Smooth muscle cell (in vitro differentiated cells): ENCODE data around the gene PGAM4. TPM values are rescaled to one million over a fixed set of nuclear protein-coding genes. Genes with fewer than 3 reads are reported as not detected.
"Not testable (repeated sequence)": the region's sequence is repeated elsewhere in the genome, so short reads cannot be mapped to it uniquely, and the experiment has no call there.

Source experiments
- DNase-seq: peaks from one replicate; lab custom pipeline; 2025; ENCODE audit not compliant: unreplicated experiment; lab: John Stamatoyannopoulos, UW
- H2AFZ ChIP-seq: fragments of 200-600 bp; sonication (generic); 2 replicates; pipeline ENCODE4 v1.6.0; 2016; ENCODE audit warnings: antibody characterized with exemption, low read depth, mild to moderate bottlenecking
- H3F3A ChIP-seq: fragments of 200-600 bp; sonication (generic); 2 replicates; pipeline ENCODE4 v1.6.0; 2017; ENCODE audit warnings: antibody characterized with exemption, low read depth
- H3K27ac ChIP-seq: fragments of 200-600 bp; sonication (generic); 2 replicates; pipeline ENCODE4 v1.5.1; 2016; ENCODE audit warnings: low read depth, mild to moderate bottlenecking
- H3K27me3 ChIP-seq: fragments of 200-600 bp; sonication (generic); 2 replicates; pipeline ENCODE4 v1.6.1; 2016; ENCODE audit warnings: low read depth, mild to moderate bottlenecking
- H3K36me3 ChIP-seq: fragments of 200-600 bp; sonication (generic); 2 replicates; pipeline ENCODE4 v1.5.1; 2016; ENCODE audit warnings: low read depth
- H3K4me1 ChIP-seq: fragments of 200-600 bp; sonication (generic); 2 replicates; pipeline ENCODE4 v1.5.1; 2016; ENCODE audit warnings: low read depth
- H3K4me2 ChIP-seq: fragments of 200-600 bp; sonication (generic); 2 replicates; pipeline ENCODE4 v1.6.0; 2016; ENCODE audit warnings: mild to moderate bottlenecking
- H3K4me3 ChIP-seq: fragments of 200-600 bp; sonication (generic); 2 replicates; pipeline ENCODE4 v1.5.1; 2016; ENCODE audit warnings: mild to moderate bottlenecking
- H3K79me2 ChIP-seq: fragments of 200-600 bp; sonication (generic); 2 replicates; pipeline ENCODE4 v1.6.0; 2016; ENCODE audit warnings: low read depth, mild to moderate bottlenecking
- H3K9ac ChIP-seq: fragments of 200-600 bp; sonication (generic); 2 replicates; pipeline ENCODE4 v1.6.0; 2016; ENCODE audit warnings: low read depth
- H3K9me3 ChIP-seq: fragments of 200-600 bp; sonication (generic); replicated peaks from 2 replicates; pipeline ENCODE4 v1.5.1; 2016; ENCODE audit warnings: low read depth
- H4K20me1 ChIP-seq: fragments of 200-600 bp; sonication (generic); 2 replicates; pipeline ENCODE4 v1.6.0; 2016; ENCODE audit warnings: low read depth
- CTCF ChIP-seq: fragments of 200-600 bp; sonication (generic); IDR thresholded peaks from 2 replicates; pipeline ENCODE4 v1.5.1; 2017; ENCODE audit warnings: borderline replicate concordance, mild to moderate bottlenecking, antibody characterized with exemption; ENCODE audit not compliant: insufficient read depth, poor library complexity, severe bottlenecking
- WGBS: methylation state at CpG from one replicate; pipeline ENCODE4 v1.1.7; 2016; ENCODE audit warnings: low lambda C conversion rate; 5-methylcytosine and 5-hydroxymethylcytosine counted together
- polyA plus RNA-seq: library from polyadenylated mRNA; unstranded; fragments of >200 nt; fragmentation: Nextera tagmentation; extraction: Ambion mirVana; gene quantifications from 2 replicates; pipeline ENCODE4 v1.2.1, GENCODE V29; 2016
- total RNA-seq: library from RNA; depleted of rRNA; stranded (reverse); fragments of >200 nt; gene quantifications from 2 replicates; pipeline ENCODE4 v1.2.3, GENCODE V29; 2014

Gene PGAM4
- total and polyA plus RNA-seq, 2 experiments from 2014 or later = not detected

- Histone ChIP-seq H3K4me2 (no peak overlapping the region), H3K79me2 (no peaks in the 10 kb centered on the region), H3K27me3 (no peaks in the 10 kb centered on the region), H3K27ac (no peak overlapping the region), H3K4me1 (no peaks in the 10 kb centered on the region), H3K4me3 (no peak overlapping the region), H3F3A (no peaks in the 10 kb centered on the region), H3K9me3 (no peaks in the 10 kb centered on the region), H3K36me3 (no peaks in the 10 kb centered on the region), H3K9ac (no peak overlapping the region), H2AFZ (no peak overlapping the region), H4K20me1 (no peaks in the 10 kb centered on the region)
- whole genome bisulfite sequencing = 88% methylated on average over 7 of the region's 7 CpGs
- TF ChIP-seq CTCF = no peak
- DNase-seq = no peak
Measured at GRCh38 chrX:77945910-77946545, 23.4 kb downstream of the PGAM4 start.

GRCh38 chrX:77945031-77945430, 24.4 kb downstream of the PGAM4 start:
- not testable (repeated sequence) for H3K4me2 ChIP-seq, DNase-seq, H3K27me3 ChIP-seq, H2AFZ ChIP-seq, H3K4me1 ChIP-seq, H3K36me3 ChIP-seq, H3K9me3 ChIP-seq, H4K20me1 ChIP-seq, H3K9ac ChIP-seq, H3K79me2 ChIP-seq, H3K4me3 ChIP-seq, H3K27ac ChIP-seq, H3F3A ChIP-seq
- WGBS = 93% methylated on average over 6 of the region's 6 CpGs

- Histone ChIP-seq H3K4me1 (no peaks in the 10 kb centered on the region), H3K9me3 (no peaks in the 10 kb centered on the region), H3K36me3 (no peaks in the 10 kb centered on the region), H3K4me2 (no peak overlapping the region), H3K9ac (no peak overlapping the region), H2AFZ (no peak overlapping the region), H3K79me2 (no peaks in the 10 kb centered on the region), H3K27me3 (no peaks in the 10 kb centered on the region), H3K4me3 (no peak overlapping the region), H3F3A (no peaks in the 10 kb centered on the region), H4K20me1 (no peaks in the 10 kb centered on the region), H3K27ac (no peak overlapping the region)
- no peak for TF ChIP-seq CTCF
- DNase-seq = no peak
- WGBS = 80% methylated on average over 4 of the region's 4 CpGs
Measured at GRCh38 chrX:77938083-77938680, 31.3 kb downstream of the PGAM4 start.

- H3K36me3 ChIP-seq = no peaks in the 10 kb centered on the region
- no peak for TF ChIP-seq CTCF
- H3K79me2 ChIP-seq = no peaks in the 10 kb centered on the region
- H2AFZ ChIP-seq = no peak overlapping the region
- no peak overlapping the region for H3K9ac ChIP-seq
- H3K4me3 ChIP-seq = no peak overlapping the region
- H4K20me1 ChIP-seq = no peaks in the 10 kb centered on the region
- no peak for DNase-seq
- H3K4me1 ChIP-seq = no peaks in the 10 kb centered on the region
- 68% methylated on average over 3 of the region's 3 CpGs for WGBS
- no peak overlapping the region for H3K27ac ChIP-seq
- H3K4me2 ChIP-seq = no peak overlapping the region
- no peaks in the 10 kb centered on the region for H3K27me3 ChIP-seq
- H3F3A ChIP-seq = no peaks in the 10 kb centered on the region
- H3K9me3 ChIP-seq = no peaks in the 10 kb centered on the region
Measured at GRCh38 chrX:77937291-77937690, 32.1 kb downstream of the PGAM4 start.
